GM12874 (cell line): ENCODE data around the gene NEK3.

Experiments used
- CTCF ChIP-seq: IDR thresholded peaks from 2 replicates; pipeline ENCODE4 v1.5.1; 2011; ENCODE audit warnings: low read depth, mild to moderate bottlenecking, control low read depth, low read length, moderate library complexity; ENCODE audit not compliant: insufficient read depth

The NEK3 gene

GRCh38 chr13:52136763-52137162, 22.6 kb downstream of the NEK3 start:
- TF ChIP-seq CTCF, result no peak

- no peak for TF ChIP-seq CTCF
Measured at GRCh38 chr13:52130641-52131040, 28.8 kb downstream of the NEK3 start.

- TF ChIP-seq CTCF, result peak; percentile 78
Measured at GRCh38 chr13:52128714-52129700, 30.4 kb downstream of the NEK3 start, which contains the start of gene NEK5. Gene NEK5, minus strand, starts transcription at chr13:52129073. Its CDS starts 1,591 bp downstream, at chr13:52127482.

- TF ChIP-seq CTCF, result peak; percentile 71
Measured at GRCh38 chr13:52127783-52128702, 31.4 kb downstream of the NEK3 start.

- no peak for TF ChIP-seq CTCF
Measured at GRCh38 chr13:52127378-52127777, 32.0 kb downstream of the NEK3 start.

- no peak for TF ChIP-seq CTCF
Measured at GRCh38 chr13:52125547-52125946, 33.9 kb downstream of the NEK3 start.

- TF ChIP-seq CTCF, result no peak
Measured at GRCh38 chr13:52118595-52118994, 40.8 kb downstream of the NEK3 start.
